Measurements from ENCODE around the gene CASP2. TPM values are rescaled to one million over a fixed set of nuclear protein-coding genes. Genes with fewer than 3 reads are reported as not detected.

Gene CASP2
- total RNA-seq, 4 donors from 2014 or later: 15.6 to 25.3 (median 17.6) TPM

DNA sequence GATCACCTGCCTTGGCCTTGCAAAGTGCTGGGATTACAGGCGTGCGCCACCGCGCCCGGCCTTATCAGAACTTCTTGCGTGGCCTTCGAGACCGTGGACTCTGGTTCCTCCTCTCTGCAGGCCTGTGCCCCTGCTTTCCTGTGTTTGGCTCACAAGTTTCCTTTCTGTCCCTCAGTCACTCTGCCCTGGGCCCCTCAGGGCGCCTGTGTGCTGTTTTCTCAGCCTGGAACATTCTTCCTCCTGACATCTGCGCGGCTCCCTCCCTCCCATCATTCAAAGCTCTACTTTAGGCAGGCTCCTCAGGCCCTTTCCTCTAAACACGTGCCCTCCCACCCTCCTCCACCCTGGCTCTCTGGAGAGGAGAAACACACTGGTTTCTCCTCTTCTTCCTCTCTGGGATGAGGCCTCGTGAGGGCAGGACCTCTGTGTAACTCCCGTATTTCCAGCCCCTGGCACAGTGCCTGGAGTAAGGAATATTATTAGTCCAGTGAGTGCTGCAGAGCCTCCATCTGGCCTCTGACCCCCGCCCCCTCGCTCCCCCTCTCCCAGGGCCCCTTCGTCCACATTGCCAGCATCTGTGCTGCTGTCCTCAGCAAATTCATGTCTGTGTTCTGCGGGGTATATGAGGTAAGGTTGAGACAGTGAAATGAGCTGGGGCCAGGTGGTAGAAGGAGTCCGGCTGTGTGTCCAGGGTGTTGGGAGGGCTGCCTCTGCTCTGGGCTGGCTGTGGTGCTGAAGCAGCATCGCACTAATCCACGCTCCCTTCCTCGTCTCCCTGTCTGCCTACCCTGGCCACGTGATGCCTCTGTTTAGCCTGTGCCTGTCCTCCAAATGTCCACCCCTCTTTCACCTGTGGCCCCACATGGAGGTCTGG lies 34.8 kb downstream of the CASP2 start:
- TF ChIP-seq, protein P1, sequence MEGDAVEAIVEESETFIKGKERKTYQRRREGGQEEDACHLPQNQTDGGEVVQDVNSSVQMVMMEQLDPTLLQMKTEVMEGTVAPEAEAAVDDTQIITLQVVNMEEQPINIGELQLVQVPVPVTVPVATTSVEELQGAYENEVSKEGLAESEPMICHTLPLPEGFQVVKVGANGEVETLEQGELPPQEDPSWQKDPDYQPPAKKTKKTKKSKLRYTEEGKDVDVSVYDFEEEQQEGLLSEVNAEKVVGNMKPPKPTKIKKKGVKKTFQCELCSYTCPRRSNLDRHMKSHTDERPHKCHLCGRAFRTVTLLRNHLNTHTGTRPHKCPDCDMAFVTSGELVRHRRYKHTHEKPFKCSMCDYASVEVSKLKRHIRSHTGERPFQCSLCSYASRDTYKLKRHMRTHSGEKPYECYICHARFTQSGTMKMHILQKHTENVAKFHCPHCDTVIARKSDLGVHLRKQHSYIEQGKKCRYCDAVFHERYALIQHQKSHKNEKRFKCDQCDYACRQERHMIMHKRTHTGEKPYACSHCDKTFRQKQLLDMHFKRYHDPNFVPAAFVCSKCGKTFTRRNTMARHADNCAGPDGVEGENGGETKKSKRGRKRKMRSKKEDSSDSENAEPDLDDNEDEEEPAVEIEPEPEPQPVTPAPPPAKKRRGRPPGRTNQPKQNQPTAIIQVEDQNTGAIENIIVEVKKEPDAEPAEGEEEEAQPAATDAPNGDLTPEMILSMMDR (IDR thresholded peaks at IDR 0.05; ENCODE audit: low read depth): no peak

DNA sequence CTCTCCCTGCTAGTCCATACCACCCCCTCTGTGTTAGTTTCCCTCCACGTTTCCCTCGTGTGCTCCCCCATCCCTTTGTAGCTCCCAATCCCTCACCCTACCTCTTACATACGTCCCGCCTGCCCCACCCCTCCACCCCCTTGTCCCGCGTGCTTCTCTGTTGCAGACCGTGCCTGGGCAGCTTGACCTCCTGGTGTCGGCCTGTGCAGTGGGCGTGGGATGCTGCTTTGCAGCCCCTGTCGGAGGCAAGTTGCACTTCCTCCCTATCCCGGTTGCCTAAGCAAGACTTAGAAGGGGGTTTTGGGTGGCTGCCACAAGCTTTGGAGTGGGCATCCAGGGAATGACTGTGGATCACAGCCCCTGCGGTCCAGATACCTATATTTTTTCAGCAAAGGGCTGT lies 35.5 kb downstream of the CASP2 start:
- TF ChIP-seq, protein P1 (IDR thresholded peaks at IDR 0.05; ENCODE audit: low read depth): no peak

DNA sequence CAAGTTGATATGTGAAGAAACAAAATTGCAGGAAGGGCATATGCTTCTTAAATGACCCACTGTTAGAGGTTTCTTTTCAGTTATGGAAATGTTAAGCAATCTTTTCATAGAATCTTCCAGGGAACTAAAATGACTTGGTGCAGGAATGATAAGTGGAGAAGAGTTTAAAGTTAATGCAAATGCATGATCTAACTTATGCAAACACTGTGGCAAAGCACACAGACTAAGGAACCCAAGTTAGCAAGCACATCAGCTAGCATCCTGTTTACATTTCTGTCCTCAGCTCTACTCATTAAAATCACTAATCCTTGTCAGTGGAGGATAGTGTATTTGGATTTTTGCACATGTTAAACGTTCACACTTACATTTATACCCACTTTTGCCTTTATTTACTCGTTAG lies 37.1 kb downstream of the CASP2 start:
- TF ChIP-seq, protein P1 (IDR thresholded peaks at IDR 0.05; ENCODE audit: low read depth): no peak

DNA sequence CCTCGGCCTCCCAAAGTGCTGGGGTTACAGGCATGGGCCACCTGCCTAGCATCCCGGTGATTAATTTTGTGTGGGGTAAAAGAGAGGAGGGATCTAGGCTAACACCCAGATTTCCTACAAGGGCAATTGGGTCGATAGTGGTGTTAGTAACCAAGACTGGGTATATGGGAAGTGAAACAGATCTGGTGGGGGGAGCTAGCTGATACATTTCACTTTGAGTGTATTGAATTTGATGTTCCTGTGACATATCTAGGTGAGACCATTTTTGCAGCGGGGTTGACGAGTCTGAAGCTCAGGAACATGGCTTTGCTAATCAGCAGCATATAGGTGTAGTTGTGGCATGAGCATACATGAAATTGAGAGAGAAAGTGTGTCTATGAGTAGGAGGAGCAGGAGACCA lies 39.8 kb downstream of the CASP2 start:
- TF ChIP-seq, protein P1 (IDR thresholded peaks at IDR 0.05; ENCODE audit: low read depth): no peak

DNA sequence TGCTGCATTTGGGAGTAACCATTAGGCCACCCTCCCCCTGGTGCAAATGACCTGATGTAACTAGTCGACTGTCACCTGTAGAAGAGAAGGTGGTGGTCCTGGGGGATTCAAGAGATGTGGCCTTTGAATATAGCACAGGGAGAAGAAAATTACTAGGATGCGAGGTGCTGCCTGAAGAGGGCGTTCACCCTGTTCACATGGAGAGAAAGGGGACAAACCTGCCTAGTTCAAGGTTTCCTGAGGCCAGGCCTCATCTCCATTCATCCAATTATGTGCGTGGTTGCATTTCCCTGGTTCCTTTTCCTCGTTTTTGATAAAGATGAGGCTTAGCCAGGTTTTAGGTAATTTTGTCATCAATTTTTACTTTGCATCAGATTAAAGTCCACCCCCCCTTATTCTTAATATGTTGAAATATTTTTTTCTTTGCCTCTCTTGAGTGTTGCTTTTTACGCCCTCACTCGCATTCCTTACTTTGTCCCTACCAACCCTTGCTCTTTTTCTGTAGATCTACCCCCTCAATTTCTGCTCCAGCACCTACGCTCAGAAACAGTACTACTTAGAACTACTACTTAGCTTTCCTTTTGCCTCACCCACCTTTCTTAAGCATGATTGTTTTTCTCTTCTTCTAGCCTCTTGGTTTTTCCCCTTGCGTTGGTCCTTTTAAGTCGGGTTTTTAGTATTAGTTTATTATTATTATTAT lies 41.5 kb downstream of the CASP2 start:
- TF ChIP-seq, protein P1 (IDR thresholded peaks at IDR 0.05; ENCODE audit: low read depth): no peak

DNA sequence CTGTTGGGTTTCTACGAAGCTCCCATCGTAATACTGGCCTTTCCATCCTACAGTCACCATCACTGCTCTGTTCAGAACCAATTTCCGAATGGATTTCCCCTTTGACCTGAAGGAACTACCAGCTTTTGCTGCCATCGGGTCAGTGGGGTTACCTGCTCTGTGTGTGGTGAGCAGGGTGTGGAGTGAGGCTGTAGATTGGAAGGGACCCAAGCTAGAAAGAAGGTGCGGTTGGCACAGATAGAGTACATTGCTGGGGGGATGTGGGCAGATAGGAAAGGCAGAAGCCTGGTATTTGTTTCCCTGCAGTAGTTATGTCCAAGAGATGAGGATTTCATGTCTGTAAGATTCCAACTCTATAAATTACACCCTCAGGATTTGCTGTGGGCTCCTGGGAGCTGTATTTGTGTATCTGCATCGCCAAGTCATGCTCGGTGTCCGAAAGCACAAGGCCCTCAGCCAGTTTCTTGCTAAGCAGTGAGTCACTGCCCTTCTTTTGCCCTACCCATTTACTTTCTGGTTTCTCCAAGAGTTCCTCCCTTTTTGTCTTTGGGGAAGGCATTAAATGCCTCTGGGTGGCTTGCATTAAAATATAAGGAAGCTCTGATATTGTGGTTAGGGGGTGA lies 43.1 kb downstream of the CASP2 start:
- TF ChIP-seq, protein P1 (IDR thresholded peaks at IDR 0.05; ENCODE audit: low read depth): no peak

DNA sequence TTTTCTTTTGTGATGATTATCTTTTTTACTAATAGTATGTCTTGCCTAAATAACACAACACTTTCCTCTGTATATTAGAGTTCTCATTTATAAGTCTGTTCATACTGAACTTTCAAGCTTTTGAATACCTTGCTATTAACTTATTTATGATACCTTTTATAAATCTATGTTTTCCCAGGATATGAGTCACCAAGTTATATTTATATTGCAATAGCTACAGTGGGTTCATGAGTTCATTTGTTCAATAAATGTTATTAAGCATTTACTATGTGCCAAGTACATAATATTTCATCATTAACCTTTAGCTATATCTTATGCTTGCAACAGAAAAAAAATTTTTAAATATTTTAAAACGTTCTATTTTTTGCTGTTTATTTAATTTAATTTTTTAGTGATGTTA lies 46.1 kb downstream of the CASP2 start:
- TF ChIP-seq, protein P1 (IDR thresholded peaks at IDR 0.05; ENCODE audit: low read depth): no peak
